ENCODE results near the gene LHX4. TPM values are rescaled to one million over a fixed set of nuclear protein-coding genes. Genes with fewer than 3 reads are reported as not detected.

Gene LHX4
- total and polyA plus RNA-seq, 2 donors from 2014 or later, result 0.37 TPM; not detected in 1

DNA sequence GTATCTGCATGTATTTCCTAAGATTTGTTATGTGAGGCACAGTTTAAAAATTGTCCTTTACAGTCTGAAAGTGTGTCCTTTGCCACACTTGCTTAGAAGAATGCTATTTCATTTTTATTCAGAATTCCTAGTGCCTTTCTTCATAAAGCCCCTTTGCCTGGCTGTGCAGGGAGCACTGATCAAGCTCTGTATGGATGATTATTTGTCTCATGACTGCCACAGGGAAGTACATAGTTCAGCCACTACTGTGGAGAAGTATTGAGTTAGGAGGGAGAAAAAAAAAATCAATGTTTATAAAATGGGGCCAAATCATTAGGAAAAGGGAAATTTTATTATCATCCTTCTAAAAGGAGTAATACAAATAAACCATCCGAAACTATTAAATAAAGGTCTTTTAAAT, 51.4 kb downstream of the LHX4 start:
- FAIRE-seq, result no peak
- H3K9me3 ChIP-seq (ENCODE audit: control insufficient read depth in 2 of 3, insufficient read depth in 1 of 3, low read length in 3 of 3), result no peaks in the 10 kb centered on the region
- intact Hi-C loops (cut with DNase I), result no loop called here
- no peak overlapping the region for H3K9ac ChIP-seq (ENCODE audit: low read length in 3 of 3)
- H3K27me3 ChIP-seq (ENCODE audit: control insufficient read depth, insufficient read depth, low read length), result no peaks in the 10 kb centered on the region
- H3K4me3 ChIP-seq (ENCODE audit: low read length in 3 of 3), result no peak overlapping the region
- no peaks in the 10 kb centered on the region for H3K36me3 ChIP-seq (ENCODE audit: control insufficient read depth in 2 of 3, insufficient read depth in 3 of 3, low read length in 3 of 3)
- no peaks in the 10 kb centered on the region for H3K4me1 ChIP-seq (ENCODE audit: control insufficient read depth in 2 of 3, insufficient read depth in 2 of 3, low read depth in 1 of 3, low read length in 3 of 3)
- no peak for TF ChIP-seq CTCF (IDR thresholded peaks at IDR 0.05; ENCODE audit: borderline replicate concordance, extremely low read depth, insufficient read depth)
- no peak for DNase-seq
- no peak overlapping the region for H3K27ac ChIP-seq (ENCODE audit: low read depth in 2 of 2, low read length in 2 of 2)

- no peak for TF ChIP-seq CTCF (IDR thresholded peaks at IDR 0.05; ENCODE audit: borderline replicate concordance, extremely low read depth, insufficient read depth)
- FAIRE-seq, result no peak
- H3K36me3 ChIP-seq (ENCODE audit: control insufficient read depth in 2 of 3, insufficient read depth in 3 of 3, low read length in 3 of 3), result no peaks in the 10 kb centered on the region
- no peak overlapping the region for H3K4me3 ChIP-seq (ENCODE audit: low read length in 3 of 3)
- DNase-seq, result no peak
- no peak overlapping the region for H3K27ac ChIP-seq (ENCODE audit: low read depth in 2 of 2, low read length in 2 of 2)
- intact Hi-C loops (cut with DNase I), result no loop called here
- no peaks in the 10 kb centered on the region for H3K4me1 ChIP-seq (ENCODE audit: control insufficient read depth in 2 of 3, insufficient read depth in 2 of 3, low read depth in 1 of 3, low read length in 3 of 3)
- H3K9me3 ChIP-seq (ENCODE audit: control insufficient read depth in 2 of 3, insufficient read depth in 1 of 3, low read length in 3 of 3), result no peaks in the 10 kb centered on the region
- H3K9ac ChIP-seq (ENCODE audit: low read length in 3 of 3), result no peak overlapping the region
- H3K27me3 ChIP-seq (ENCODE audit: control insufficient read depth, insufficient read depth, low read length), result no peaks in the 10 kb centered on the region
These were observed 52.5 kb downstream of the LHX4 start for GRCh38 chr1:180282401-180283044.

DNA sequence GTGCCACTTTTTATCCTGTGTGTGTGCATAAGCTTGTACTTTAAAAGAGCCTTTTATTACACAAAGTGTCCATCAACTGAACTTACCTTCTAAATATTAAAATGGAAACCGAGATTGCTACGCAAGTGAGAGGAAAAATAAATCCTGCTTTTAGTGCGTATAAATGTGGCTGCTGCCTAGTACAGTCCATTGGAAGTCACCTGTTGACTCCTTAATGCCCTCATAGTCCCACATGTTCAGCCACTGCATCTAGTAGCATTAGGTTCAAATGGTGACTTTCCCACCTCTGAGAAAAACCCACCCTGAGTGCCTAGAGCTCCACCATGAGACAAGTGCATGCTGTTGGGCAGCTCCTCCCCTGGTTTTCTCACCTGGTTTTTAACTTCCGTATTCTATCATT, 53.0 kb downstream of the LHX4 start:
- FAIRE-seq (no peak), DNase-seq (no peak)
- H3K9me3 ChIP-seq (ENCODE audit: control insufficient read depth in 2 of 3, insufficient read depth in 1 of 3, low read length in 3 of 3), result no peaks in the 10 kb centered on the region
- no peak overlapping the region for H3K9ac ChIP-seq (ENCODE audit: low read length in 3 of 3)
- H3K4me1 ChIP-seq (ENCODE audit: control insufficient read depth in 2 of 3, insufficient read depth in 2 of 3, low read depth in 1 of 3, low read length in 3 of 3), result peaks cover 0 to 4% (median 0%) of the 10 kb centered on the region in 3 donors
- intact Hi-C loops (cut with DNase I), result no loop called here
- no peak for TF ChIP-seq CTCF (IDR thresholded peaks at IDR 0.05; ENCODE audit: borderline replicate concordance, extremely low read depth, insufficient read depth)
- H3K4me3 ChIP-seq (ENCODE audit: low read length in 3 of 3), result no peak overlapping the region
- H3K27ac ChIP-seq (ENCODE audit: low read depth in 2 of 2, low read length in 2 of 2), result no peak overlapping the region
- no peaks in the 10 kb centered on the region for H3K36me3 ChIP-seq (ENCODE audit: control insufficient read depth in 2 of 3, insufficient read depth in 3 of 3, low read length in 3 of 3)
- no peaks in the 10 kb centered on the region for H3K27me3 ChIP-seq (ENCODE audit: control insufficient read depth, insufficient read depth, low read length)

GRCh38 chr1:180286417-180286816, 56.4 kb downstream of the LHX4 start:
- Histone ChIP-seq H3K9ac (ENCODE audit: low read length in 3 of 3) (no peak overlapping the region), H3K27ac (ENCODE audit: low read depth in 2 of 2, low read length in 2 of 2) (no peak overlapping the region), H3K27me3 (ENCODE audit: control insufficient read depth, insufficient read depth, low read length) (no peaks in the 10 kb centered on the region), H3K36me3 (ENCODE audit: control insufficient read depth in 2 of 3, insufficient read depth in 3 of 3, low read length in 3 of 3) (no peaks in the 10 kb centered on the region), H3K4me3 (ENCODE audit: low read length in 3 of 3) (no peak overlapping the region), H3K9me3 (ENCODE audit: control insufficient read depth in 2 of 3, insufficient read depth in 1 of 3, low read length in 3 of 3) (no peaks in the 10 kb centered on the region), H3K4me1 (ENCODE audit: control insufficient read depth in 2 of 3, insufficient read depth in 2 of 3, low read depth in 1 of 3, low read length in 3 of 3) (peaks cover 0 to 8% (median 0%) of the 10 kb centered on the region in 3 donors)
- intact Hi-C loops (cut with DNase I), result no loop called here
- no peak for FAIRE-seq
- no peak for DNase-seq
- no peak for TF ChIP-seq CTCF (IDR thresholded peaks at IDR 0.05; ENCODE audit: borderline replicate concordance, extremely low read depth, insufficient read depth)
